DOHH2 (cell line): Measurements from ENCODE around the gene MSMP.

Experiments
- CTCF ChIP-seq: fragments of 200-600 bp; sonication (generic); IDR thresholded peaks from one replicate; pipeline ENCODE4 v1.5.1; 2014; ENCODE audit warnings: antibody characterized with exemption, mild to moderate bottlenecking, low read depth, low read length; ENCODE audit not compliant: poor library complexity, severe bottlenecking
- EZH2phosphoT487 ChIP-seq: fragments of 200-600 bp; sonication (generic); IDR thresholded peaks from 2 replicates; pipeline ENCODE4 v1.6.1; 2017; ENCODE audit warnings: borderline replicate concordance, mild to moderate bottlenecking, antibody characterized with exemption, low read length, moderate library complexity, mixed read lengths

- TF ChIP-seq EZH2phosphoT487 = no peak
- no peak for TF ChIP-seq CTCF
Measured at GRCh38 chr9:35719546-35719945, 34.5 kb downstream of the MSMP start.
